ENCODE data around the gene ANKRD23. TPM values are rescaled to one million over a fixed set of nuclear protein-coding genes. Genes with fewer than 3 reads are reported as not detected.

The ANKRD23 gene
- total RNA-seq, 4 donors from 2014 or later = 7.4 to 14.0 (median 8.9) TPM

DNA sequence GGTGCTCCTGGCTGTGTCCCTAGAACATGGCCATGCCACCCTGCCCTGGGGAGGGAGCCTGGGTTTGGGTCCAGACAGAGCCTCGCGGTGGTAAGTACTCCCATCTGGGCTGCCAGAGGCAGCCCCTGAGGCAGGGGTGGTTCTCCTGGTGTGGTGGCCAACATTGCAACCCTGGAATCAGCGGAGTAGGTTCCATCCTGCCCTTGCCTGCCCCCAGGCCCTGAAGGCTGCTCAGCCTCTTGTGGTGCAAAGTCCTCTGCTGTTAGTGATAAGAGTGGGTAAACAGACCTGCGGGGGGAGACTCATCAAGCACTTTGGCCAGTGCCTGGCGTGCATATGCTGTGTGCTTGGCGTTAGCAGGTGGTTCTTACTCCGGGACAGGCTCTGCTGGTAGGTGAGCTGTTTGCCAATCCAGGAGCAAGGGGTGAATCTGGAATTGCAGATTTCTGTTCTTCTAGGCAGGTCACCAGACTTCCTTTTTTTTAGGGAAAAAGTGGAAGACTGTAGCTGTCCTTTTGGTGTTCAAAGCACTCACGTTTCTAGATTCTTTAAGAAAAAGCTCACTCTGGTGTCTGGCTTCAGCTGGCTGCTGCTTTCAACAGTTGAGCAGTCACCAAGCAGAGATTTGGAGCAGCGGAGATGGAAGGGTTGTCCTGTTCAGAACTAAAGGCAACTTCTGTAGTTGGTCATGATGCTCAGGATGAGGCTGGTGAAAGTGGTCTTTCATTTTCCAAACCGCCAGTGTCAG lies 24.5 kb downstream of the ANKRD23 start:
- Histone ChIP-seq H3K4me3 (peak overlapping the region in 2 of 4 donors; percentile 84 to 86), H3K36me3 (peaks cover 0 to 14% (median 0%) of the 10 kb centered on the region in 3 donors), H3K27ac (peak overlapping the region in 2 of 4 donors; percentile 47 to 66), H3K9me3 (no peaks in the 10 kb centered on the region), H3K27me3 (no peaks in the 10 kb centered on the region), H3K4me1 (peaks cover 8 to 68% (median 32%) of the 10 kb centered on the region in 4 donors)
- peak in 2 of 3 donors; percentile 83 to 90 for DNase-seq
- TF ChIP-seq, protein P1, sequence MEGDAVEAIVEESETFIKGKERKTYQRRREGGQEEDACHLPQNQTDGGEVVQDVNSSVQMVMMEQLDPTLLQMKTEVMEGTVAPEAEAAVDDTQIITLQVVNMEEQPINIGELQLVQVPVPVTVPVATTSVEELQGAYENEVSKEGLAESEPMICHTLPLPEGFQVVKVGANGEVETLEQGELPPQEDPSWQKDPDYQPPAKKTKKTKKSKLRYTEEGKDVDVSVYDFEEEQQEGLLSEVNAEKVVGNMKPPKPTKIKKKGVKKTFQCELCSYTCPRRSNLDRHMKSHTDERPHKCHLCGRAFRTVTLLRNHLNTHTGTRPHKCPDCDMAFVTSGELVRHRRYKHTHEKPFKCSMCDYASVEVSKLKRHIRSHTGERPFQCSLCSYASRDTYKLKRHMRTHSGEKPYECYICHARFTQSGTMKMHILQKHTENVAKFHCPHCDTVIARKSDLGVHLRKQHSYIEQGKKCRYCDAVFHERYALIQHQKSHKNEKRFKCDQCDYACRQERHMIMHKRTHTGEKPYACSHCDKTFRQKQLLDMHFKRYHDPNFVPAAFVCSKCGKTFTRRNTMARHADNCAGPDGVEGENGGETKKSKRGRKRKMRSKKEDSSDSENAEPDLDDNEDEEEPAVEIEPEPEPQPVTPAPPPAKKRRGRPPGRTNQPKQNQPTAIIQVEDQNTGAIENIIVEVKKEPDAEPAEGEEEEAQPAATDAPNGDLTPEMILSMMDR (IDR thresholded peaks at IDR 0.05) = peak in 2 of 6 experiments; percentile 3 to 8
- peak; percentile 15 to 74 for TF ChIP-seq POLR2A (IDR thresholded peaks at IDR 0.05)

- Histone ChIP-seq H3K4me3 (peak overlapping the region; percentile 82 to 86 (median 85)), H3K4me1 (peaks cover 8 to 73% (median 32%) of the 10 kb centered on the region in 4 donors), H3K27ac (peak overlapping the region in 1 of 4 donors; percentile 100), H3K27me3 (no peaks in the 10 kb centered on the region), H3K36me3 (peaks cover 0 to 4% (median 0%) of the 10 kb centered on the region in 3 donors), H3K9me3 (no peaks in the 10 kb centered on the region)
- no peak for DNase-seq
- TF ChIP-seq, protein P1 (IDR thresholded peaks at IDR 0.05) = no peak
- TF ChIP-seq POLR2A (IDR thresholded peaks at IDR 0.05) = no peak
These were observed 25.9 kb downstream of the ANKRD23 start for GRCh38 chr2:96817882-96818281.

DNA sequence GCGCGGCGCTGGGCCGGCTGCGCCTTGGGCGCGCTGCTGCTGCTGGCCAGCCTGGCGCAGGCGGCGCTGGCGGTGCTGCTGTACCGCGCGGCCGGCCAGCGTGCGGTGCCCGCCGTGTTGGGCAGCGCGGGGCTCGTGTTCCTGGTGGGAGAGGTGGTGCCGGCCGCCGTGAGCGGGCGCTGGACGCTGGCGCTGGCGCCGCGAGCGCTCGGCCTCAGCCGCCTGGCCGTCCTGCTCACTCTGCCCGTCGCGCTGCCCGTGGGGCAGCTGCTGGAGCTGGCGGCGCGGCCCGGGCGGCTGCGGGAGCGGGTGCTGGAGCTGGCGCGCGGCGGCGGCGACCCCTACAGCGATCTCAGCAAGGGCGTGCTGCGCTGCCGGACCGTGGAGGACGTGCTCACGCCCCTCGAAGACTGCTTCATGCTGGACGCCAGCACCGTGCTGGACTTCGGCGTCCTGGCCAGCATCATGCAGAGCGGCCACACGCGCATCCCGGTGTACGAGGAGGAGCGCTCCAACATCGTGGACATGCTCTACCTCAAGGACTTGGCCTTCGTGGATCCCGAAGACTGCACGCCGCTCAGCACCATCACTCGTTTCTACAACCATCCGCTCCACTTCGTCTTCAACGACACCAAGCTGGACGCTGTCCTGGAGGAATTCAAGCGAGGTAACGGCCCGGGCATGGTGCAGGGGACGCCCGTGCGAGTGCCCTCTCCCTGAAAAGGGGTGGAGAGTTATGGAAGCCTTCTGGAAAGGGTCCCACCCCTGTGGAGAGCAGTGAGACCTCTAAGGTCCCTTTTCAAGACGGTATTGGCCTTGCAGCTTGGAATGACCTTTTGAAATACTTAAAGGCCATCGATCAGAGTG lies 26.8 kb downstream of the ANKRD23 start:
- H3K27me3 ChIP-seq = no peaks in the 10 kb centered on the region
- H3K27ac ChIP-seq = peak overlapping the region in 3 of 4 donors; percentile 98 to 100 (median 99)
- peaks cover 8 to 75% (median 32%) of the 10 kb centered on the region in 4 donors for H3K4me1 ChIP-seq
- TF ChIP-seq, protein P1 (IDR thresholded peaks at IDR 0.05) = no peak
- TF ChIP-seq POLR2A (IDR thresholded peaks at IDR 0.05) = no peak
- DNase-seq = no peak
- H3K9me3 ChIP-seq = no peaks in the 10 kb centered on the region
- no peaks in the 10 kb centered on the region for H3K36me3 ChIP-seq
- H3K4me3 ChIP-seq = peak overlapping the region; percentile 82 to 86 (median 85)

DNA sequence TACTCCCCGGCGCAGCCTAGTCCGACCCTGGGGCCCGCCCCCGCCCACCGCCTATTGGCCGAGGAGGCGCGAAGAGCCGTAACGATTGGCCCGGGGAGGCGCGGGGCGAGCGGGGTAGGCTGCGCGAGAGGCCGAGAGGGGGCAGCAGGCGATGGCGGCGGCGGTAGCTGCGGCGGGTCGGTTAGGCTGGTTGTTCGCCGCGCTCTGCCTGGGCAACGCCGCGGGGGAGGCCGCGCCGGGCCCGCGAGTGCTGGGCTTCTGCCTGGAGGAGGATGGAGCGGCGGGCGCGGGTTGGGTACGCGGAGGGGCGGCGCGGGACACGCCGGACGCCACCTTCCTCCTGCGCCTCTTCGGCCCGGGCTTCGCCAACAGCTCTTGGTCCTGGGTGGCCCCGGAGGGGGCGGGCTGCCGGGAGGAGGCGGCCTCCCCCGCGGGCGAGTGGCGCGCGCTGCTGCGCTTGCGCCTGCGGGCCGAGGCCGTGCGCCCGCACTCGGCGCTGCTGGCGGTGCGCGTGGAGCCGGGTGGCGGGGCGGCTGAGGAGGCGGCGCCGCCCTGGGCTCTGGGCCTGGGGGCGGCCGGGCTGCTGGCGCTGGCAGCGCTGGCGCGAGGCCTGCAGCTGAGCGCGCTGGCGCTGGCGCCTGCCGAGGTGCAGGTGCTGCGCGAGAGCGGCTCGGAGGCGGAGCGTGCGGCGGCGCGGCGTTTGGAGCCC lies 27.5 kb downstream of the ANKRD23 start, which contains the start of gene CNNM3:
Gene CNNM3, plus strand, starts transcription at position 142 of the 709 bp plus-strand sequence. Its CDS starts 10 bp downstream, at position 152.
- H3K4me1 ChIP-seq = peaks cover 8 to 72% (median 32%) of the 10 kb centered on the region in 4 donors
- no peaks in the 10 kb centered on the region for H3K36me3 ChIP-seq
- peak within 1 kb of the TSS; percentile 82 to 86 (median 85) for H3K4me3 ChIP-seq
- H3K27ac ChIP-seq = peak within 1 kb of the TSS; percentile 92 to 100 (median 98)
- H3K27me3 ChIP-seq = no peaks in the 10 kb centered on the region
- H3K9me3 ChIP-seq = no peaks in the 10 kb centered on the region
- TF ChIP-seq POLR2A (IDR thresholded peaks at IDR 0.05) = peak; percentile 79 to 86
- TF ChIP-seq, protein P1 (IDR thresholded peaks at IDR 0.05) = peak; percentile 47 to 85 (median 76)
- DNase-seq = peak; percentile 97 to 99 (median 98)
